Measurements from ENCODE around the gene SHROOM4.
A peak's percentile ranks its signal among the peaks of the same experiment; 100 is the strongest.

Gene SHROOM4

DNA sequence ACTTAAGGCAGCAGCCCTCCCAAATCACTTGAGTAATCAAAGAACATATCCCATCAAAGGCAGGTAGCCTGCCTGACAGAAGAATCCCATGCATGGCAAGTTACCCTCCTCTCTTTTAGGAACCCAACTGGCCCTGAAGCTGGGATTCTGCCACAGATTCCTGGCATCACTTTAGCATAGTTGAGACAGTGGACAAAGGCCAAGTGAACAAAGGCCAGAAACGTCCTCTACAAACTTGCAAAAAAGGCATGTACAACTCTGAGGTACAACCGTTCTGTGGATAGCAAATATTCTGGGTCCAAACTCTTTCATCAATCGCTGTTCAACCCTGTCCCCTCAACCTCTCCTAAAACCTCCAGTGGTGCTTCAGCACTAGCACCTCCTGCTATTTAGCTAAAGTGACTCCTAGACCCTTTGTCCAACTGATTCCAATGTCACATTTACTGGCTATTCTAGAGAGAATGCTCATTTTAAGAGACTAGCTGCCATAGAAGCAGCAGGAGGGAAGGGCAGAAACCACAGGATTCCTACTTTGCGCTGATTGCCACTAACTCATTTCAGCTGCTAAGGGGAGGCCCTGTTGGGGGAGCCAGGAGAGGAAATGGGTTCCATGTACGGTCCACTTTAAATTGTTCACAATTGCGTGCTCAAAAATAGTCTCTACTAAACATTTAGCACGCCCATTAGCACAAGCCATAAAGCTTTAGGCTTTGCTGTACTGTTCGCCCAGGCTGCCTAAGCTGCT, 105.9 kb downstream of the SHROOM4 start:
- DNase-seq (ENCODE audit: low spot score), result no peak

DNA sequence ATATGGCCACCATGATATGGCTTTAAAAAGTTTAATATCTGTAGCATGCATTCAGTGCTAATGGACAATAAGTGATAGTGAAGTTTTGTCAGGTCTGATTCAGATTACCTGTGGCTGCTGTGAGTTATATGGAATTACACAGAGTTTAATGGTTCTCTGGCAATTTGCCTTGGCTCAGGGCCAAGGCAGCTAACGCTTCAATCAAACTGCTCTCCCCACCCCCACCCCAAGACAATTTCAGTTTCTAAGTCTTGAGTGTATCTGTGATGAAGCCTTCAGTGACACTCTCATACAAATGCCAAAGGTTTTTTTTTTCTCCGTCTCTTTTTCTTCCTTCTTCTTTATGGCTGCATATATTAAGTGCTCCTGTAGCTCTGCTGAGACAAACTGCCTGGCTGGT, 106.6 kb downstream of the SHROOM4 start:
- DNase-seq (ENCODE audit: low spot score), result no peak

DNA sequence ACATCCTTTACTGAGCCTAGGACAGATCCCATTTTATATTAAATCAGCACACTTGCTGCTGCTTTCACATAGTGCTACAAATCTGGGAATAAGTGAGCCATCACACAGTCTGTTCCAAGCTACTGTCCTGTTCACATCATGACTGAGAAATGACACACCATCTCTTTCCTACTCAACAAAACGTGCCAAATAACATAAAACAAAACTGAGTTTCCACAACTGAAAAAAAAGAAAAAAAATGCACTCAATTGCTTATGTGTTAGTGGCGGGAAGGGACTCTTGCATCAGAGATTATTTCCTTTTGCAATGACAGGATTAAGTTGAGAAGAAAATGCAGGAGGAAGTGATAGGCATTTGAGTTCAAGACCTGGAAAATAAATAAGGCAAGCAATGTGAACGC, 109.0 kb downstream of the SHROOM4 start:
- no peak for DNase-seq (ENCODE audit: low spot score)

DNA sequence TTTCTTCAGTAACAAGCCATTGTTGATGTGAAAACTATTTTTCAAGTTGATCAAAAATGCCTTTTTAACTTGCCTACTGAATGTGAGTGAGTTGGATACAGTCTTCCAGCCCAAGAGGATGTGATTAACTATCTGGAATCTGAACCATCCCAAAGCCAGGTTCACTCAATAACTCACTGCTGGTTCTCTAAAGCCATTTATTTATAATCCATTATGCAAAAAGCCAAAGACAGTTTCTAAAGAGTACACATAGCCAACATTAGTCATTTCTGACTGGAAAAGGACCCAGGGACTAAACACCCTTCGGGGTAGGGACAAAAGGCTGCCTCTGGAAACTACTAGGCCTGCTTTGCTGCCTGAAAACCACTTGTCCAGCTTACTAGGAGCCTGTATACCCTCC, 109.6 kb downstream of the SHROOM4 start:
- no peak for DNase-seq (ENCODE audit: low spot score)

DNA sequence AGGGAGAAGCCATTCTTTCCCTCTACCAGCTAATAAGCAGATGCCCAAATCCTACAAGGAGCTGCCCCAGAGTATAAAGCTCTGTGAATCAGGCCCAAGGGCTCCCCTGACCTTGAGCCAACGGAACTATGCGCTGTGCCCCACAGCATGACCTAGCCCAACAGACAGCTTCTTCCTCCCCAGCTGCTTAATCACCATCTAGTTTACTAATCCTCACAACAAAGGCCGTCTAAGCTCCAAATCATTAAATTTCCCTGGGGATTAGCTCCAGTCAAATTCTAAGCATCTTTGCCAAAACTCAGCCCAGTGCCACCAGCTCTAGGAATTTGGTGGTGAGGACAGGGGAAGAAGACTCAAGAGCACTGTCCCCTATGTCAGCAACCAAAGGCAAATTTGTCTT, 113.1 kb downstream of the SHROOM4 start:
- no peak for DNase-seq (ENCODE audit: low spot score)

DNA sequence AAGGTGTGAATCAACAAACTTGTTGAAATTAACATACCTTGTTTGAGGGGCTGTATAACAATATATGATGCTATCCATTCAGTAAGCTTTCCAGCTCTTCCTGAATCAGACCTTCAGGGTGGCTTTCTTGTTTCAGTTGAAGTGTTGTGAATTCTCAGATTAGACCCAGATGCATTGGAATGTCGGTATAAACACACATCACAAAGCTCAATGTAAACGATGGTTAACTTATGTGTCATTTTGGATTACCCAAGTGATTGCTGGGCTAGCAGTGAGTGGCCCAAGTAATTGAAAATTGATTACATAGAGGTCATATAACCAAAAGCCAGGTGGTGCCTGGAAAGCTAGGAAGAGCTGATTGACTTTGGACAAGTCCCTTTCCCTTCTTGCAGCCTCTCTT, 115.0 kb downstream of the SHROOM4 start:
- no peak for DNase-seq (ENCODE audit: low spot score)

DNA sequence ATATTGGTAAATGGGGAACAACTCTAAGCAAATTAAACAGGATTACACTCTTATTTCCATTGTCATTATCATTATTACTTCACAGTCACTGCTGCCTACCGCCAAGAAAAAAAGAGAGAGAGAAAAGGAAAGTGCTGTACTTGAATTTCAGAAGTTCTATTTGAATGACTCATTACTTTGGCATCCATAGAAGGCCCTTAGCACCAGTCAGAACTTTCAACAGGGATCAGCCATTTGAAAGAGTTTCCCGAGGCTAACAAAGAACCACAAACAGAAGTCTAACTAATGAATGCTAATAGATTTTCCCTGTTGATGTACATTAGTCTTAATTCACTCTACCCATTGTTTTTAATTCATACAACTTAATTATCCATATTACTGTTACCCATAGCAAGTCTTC, 116.3 kb downstream of the SHROOM4 start:
- peak; percentile 43 for DNase-seq (ENCODE audit: low spot score)

DNA sequence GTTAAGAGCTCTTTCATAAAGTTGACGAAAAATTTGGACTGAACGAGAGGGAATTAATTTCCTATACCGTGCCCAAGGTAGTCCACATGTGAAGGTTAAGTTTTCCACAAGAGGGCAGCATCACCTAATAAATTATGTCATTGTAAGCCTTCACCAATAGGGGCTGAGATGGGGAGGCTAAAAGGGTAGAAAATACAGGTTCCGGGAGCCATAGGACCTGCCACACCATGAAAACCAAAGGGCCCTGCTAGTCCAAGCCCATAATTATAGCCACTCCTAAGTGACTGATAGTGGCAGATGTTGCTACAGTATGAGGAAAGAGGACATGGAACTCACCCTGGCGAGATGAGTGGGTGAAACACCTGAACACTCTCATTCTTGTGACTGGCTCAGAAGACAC, 122.2 kb downstream of the SHROOM4 start:
- peak; percentile 46 for DNase-seq (ENCODE audit: low spot score)

DNA sequence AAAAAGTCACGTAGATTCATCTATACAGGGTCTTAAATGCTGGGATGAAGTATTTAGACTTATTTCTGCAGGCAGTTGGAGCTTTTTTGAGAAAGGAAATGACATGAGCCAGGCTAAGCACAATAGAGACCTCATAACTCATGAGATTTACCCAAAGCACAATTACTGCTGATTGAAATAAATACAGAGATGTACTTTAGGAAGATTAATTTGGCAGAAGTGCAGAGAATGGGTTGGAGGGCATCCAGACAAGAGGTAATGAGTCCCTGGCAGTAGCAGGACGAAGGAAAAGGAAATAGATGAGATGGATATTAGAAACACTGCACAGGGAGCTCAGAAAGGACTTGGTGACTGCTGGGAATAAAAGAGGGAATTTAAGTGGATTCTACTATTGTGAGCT, 129.1 kb downstream of the SHROOM4 start:
- no peak for DNase-seq (ENCODE audit: low spot score)

DNA sequence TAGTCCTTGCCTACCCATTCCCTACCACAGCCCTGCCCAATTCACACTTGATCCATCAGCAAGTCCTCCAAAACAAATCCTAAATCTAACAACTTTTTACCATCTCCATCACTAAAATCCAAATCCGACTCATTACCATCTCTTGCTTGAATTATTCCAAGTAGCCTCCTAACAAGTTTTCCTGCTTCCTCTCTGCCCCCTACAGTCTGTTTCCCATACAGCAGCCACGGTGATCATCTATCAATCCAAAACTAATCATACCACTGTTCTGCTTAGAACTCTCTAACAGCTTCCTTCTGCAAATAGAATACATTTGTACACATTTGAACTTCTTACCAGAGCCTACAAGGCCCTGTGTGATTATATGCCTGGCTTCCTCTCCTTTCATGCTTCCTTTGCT, 133.0 kb downstream of the SHROOM4 start:
- no peak for DNase-seq (ENCODE audit: low spot score)

DNA sequence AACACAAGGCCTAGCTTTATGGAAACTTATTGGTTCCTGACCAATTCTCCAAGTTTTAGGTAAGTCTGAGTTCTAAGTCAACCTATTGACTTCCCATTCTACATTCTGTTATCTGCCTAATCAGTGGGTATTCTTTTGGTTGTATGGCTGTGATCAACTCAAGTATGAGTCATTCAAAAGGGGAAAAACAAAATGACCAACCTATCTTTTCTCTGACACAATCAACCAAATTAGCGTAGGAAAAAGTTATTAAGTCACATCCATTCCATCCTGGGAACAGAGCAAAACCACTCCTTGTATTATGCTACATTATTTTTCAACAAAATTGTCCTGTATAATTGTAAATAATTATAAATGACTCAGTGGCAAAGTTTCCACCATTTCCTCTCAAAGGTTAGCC, 136.2 kb downstream of the SHROOM4 start:
- DNase-seq (ENCODE audit: low spot score), result no peak

DNA sequence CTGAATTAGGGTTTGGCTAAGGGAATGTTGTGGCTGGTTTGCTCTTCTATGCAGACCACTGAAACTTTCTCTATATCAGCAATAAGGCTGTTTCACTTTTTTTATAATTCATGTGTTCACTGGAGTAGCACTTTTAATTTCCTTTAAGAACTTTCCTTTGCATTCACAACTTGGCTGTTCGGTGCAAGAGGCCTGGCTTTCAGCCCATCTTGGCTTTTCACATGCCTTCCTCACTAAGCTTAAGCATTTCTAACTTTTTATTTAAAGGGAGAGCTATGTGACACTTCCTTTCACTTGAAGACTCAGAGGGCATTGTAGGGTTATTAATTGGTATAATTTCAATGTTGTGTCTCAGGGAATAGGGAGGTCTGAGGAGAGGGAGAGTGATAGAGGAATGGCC, 142.3 kb downstream of the SHROOM4 start:
- no peak for DNase-seq (ENCODE audit: low spot score)

DNA sequence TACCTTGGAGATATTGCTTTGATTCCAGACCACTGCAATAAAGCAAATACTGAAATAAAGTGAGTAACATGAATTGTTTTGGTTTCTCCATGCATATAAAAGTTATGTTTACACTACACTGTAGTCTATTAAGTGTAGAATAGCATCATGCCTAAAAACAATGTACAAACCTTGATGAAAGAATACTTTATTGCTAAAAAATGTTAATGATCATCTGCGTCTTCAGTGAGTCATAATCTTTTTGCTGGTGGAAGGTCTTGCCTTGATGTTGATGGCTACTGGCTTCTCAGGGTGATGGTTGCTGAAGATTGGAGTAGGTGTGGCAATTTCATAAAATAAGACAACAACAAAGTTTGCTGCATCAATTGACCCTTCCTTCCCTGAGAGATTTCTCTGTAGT, 145.1 kb downstream of the SHROOM4 start:
- DNase-seq (ENCODE audit: low spot score), result no peak

DNA sequence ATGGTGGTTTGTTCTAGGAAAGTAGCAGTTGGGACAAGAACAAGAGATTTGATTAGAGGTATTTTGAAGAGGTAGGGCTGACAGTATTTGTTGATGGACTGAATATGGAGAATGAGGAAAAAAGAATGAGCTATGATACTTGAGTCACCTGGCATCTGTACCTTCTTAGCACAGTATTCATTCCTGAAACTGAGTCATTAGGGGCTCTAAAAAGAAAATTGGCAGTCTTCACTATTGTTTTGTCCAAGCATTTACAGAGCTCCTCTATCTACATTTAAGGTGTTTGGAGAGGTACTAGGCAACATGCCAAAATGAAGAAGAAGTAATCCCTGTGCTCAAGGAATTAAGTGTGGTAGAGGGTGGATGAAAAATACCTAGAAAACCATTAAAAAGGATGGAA, 165.8 kb downstream of the SHROOM4 start:
- DNase-seq (ENCODE audit: low spot score), result no peak

DNA sequence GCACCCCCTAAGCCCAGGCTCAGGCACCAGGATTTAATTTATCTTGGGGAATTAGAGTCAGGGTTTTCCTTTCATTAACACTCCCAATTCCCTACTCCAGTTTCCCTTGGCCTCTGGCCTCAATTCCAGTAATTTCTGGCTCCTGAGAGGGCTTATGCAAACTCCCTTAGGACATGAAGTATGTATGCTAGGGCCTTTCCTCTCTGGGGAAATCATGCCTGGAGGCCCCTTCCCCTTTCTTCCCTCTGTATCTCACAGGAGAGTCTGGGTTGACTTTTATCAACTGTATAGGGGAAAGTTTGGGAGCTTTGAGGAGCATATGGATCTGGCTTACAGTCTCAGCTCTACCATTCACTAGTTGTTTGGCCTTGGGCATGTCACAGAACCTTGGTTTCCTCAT, 169.5 kb downstream of the SHROOM4 start:
- no peak for DNase-seq (ENCODE audit: low spot score)

DNA sequence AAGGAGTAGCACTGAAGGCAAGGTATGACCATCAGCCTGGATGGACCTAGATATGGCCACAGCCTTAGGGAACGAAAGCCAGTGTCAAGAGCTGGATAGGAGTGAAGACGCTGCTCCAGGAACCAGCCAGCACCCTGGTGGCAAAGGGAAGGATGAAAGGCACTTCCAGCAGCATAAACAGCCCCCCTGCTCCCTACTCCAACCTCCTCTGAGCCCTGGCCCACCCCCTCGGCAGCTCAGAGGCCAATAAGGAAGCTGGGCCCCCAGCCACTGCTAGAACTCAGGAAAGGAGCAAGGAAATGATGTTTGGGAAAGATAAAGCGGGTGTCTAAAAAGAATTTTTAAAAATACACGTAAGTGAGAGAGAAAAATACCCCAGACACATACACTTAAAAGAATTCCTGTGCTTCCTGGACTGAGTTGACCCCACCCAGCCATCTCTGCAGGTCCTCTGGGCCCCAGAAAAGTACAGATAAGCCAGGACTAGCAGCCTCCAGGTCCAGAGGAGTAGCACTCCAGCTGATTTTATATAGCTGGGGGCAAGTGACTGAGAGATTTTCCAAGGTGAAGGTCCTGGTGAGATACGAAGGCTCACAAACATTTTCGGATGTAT, 170.4 kb downstream of the SHROOM4 start:
- no peak for DNase-seq (ENCODE audit: low spot score)

DNA sequence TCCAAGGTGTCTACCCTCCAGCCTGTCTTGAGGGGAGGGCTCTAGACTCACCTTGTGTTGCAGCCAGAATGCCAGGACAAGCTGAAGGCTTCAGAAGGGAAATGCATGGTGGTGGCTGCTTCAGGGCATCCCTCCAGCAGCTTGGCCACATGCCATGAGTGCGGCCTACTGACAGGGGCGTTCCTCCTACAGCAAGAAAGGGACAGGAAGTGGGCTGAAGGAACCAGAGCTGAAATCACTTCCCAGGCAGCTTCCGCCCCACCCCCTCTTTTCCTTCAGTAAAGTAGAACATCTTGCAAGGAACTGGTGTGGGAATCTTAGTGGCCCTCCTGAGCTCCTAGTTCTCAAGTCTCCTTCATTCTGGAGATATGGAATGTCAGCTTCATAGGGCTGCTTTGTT, 175.9 kb downstream of the SHROOM4 start:
- DNase-seq (ENCODE audit: low spot score), result no peak

DNA sequence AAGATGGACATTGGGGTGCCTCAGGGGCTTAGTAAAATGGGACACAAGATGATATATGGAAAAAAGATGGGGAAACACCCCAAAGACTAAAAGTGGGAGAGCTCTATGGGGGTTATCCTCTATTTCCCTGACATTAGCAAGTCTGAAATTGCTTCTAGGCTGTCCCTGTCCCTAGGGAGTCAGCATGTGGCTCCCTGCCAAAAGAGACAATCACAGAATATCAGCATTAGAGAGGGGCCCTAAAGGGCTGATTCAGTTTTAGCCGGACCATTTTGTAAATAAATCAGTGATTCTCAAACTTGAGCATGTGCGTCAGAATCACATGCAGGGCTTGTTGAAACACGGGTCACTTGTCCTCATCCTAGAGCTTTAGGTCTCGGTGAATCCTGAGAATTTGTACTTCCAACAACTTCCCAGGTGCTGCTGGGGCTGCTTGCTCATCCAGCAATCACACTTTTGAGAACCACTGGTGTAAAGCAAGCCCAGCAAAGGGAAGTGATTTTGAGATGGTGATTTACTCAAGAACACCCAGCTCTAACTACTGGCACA, 178.1 kb downstream of the SHROOM4 start:
- DNase-seq (ENCODE audit: low spot score), result no peak

DNA sequence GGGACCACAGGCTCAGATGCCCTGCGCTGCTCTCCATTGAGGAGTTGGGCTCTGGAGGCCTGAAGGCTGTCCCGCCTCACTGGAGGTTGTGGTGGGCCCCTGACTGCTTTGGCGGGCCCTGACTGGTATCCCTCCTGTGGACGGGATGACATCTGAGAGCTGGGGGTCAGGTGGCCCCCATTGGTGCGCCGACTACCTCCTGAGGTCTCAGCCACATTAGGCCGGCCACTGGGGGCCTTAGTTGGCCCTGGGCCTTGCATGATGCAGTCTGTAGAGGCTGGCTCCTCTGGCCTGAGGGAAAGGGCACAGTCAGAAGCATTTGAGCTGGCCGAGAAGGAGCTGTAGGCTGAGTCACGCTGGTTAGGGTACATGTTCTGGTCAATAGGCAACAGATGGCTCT, 178.8 kb downstream of the SHROOM4 start:
- no peak for DNase-seq (ENCODE audit: low spot score)

DNA sequence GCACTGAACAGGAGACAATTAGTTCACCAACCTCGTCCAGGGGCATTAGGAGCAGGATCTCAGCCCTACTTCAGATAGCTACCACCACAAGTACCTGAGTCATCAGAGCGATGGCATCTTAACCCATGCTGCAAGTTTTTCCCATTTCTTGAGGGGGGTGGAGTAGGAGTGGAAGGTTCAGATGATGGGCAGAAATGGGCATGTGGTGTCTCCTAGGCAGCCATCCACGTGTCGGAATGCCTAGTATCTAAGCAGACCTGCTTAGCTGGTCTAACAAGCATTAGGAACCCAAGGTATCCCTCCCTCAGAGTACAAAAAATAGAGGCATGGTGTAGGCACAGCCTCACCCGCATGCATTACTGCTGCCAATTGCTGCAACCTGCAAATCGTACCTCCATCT, 184.2 kb downstream of the SHROOM4 start:
- DNase-seq (ENCODE audit: low spot score), result no peak

DNA sequence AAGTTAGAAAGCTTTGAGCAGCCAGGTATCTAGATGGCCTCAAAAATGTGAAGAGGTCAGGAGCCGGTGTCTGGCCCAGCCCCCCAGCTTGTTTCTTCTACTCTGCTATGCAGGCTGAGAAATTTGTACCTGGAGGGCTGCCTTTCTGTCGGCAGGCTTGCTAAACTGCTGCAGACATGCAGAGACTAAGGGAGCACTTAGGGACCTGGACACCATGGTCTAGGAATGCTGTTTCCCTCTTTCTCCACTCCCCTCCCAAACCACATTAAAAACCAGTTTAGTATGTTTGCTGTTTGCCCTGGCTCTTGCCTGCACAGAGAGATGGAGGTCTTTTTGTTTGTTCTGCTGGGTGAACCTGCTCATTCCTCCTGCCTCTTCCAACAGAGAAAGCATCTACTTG, 186.3 kb downstream of the SHROOM4 start:
- DNase-seq (ENCODE audit: low spot score), result no peak

DNA sequence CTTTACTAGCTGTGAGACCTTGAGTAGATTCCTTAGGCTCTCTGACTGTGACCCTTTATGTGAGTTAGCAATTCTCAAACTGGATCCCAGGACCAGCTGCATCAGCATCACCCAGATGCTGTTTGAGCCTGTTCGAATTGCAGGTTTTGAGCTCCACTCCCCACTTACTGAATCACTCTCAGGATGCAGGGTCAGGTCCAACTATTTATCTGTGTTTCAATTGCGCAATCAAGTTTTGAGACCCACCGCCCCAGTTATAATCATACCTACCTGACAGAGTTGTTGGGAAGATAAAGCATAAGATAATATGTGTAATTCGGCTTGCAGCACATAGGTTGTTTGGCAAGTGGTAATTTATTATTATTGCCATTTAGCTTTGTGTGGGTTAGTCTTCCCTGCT, 187.6 kb downstream of the SHROOM4 start:
- no peak for DNase-seq (ENCODE audit: low spot score)

DNA sequence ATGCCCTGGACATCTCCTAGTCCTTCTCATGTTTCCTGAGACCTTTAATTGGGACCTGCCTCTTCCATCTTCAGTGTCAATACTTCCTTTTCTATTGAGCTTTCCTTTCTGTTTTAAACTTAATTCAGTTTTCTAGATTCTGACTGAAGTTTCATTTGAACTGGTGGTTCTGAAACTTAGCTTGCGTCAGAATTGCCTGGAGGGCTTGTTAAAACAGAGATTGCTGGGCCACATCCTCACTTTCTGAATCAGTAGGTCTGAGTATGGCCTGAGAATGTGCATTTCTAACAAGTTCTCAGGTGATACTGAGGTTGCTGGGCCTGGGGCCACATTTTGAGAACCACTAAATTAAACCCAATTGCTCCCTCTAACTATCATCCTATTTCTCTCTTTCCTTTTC, 191.2 kb downstream of the SHROOM4 start:
- no peak for DNase-seq (ENCODE audit: low spot score)

Data from SW480 (cell line).